ENCODE measurements around the gene MORN1. TPM values are rescaled to one million over a fixed set of nuclear protein-coding genes. Genes with fewer than 3 reads are reported as not detected.

MORN1 gene
- total RNA-seq, 1 experiment from 2014 or later = 47.8 TPM

DNA sequence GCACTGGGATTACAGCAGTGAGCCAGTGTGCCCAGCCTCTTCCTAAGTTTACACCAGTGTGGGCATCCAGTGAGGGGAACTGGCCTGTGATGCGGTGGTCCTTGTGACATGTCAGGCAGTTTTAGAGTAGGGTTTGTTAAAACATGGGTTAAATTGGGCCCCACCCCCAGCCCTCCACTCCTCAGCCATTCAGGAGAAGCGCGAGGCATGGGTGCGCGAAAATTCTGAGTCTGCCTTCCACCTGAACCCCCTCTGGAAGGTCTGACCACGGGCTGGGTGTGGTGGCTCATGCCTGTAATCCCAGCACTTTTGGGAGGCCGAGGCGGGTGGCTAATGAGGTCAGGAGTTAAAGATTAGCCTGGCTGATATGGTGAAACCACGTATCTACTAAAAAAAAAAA lies 111.5 kb downstream of the MORN1 start:
- no TSS peak for BruUV-seq (replicated peaks)
- peaks cover 38% of the 10 kb centered on the region for H4K20me1 ChIP-seq (ENCODE audit: insufficient read depth)
- no peak overlapping the region for H2AFZ ChIP-seq
- H3F3A ChIP-seq (ENCODE audit: insufficient read depth, low read depth) = 0 out of 2 replicates have a peak, but pooled peaks cover 7% of the 10 kb centered on the region
- H3K27me3 ChIP-seq (ENCODE audit: insufficient read depth, low read depth) = no peaks in the 10 kb centered on the region
- no peak for DNase-seq
- H3K4me2 ChIP-seq = no peak overlapping the region
- CTCF ChIA-PET = no interaction called here
- POLR2A ChIA-PET (ENCODE audit: unreplicated experiment) = no interaction called here
- H3K4me1 ChIP-seq (replicated peaks; ENCODE audit: insufficient read depth) = no peaks in the 10 kb centered on the region
- H3K9me3 ChIP-seq (ENCODE audit: insufficient read depth, low read depth) = no peaks in the 10 kb centered on the region
- no peaks in the 10 kb centered on the region for H3K36me3 ChIP-seq (ENCODE audit: low read depth)
- peaks cover 29% of the 10 kb centered on the region for H3K79me2 ChIP-seq (ENCODE audit: low read depth)
- intact Hi-C loops (cut with micrococcal nuclease; ENCODE audit: unreplicated experiment) = no loop called here
- H3K27ac ChIP-seq = no peak overlapping the region
- no peak for TF ChIP-seq EZH2 (IDR thresholded peaks at IDR 0.05; ENCODE audit: low read depth)
- TF ChIP-seq, protein P1, sequence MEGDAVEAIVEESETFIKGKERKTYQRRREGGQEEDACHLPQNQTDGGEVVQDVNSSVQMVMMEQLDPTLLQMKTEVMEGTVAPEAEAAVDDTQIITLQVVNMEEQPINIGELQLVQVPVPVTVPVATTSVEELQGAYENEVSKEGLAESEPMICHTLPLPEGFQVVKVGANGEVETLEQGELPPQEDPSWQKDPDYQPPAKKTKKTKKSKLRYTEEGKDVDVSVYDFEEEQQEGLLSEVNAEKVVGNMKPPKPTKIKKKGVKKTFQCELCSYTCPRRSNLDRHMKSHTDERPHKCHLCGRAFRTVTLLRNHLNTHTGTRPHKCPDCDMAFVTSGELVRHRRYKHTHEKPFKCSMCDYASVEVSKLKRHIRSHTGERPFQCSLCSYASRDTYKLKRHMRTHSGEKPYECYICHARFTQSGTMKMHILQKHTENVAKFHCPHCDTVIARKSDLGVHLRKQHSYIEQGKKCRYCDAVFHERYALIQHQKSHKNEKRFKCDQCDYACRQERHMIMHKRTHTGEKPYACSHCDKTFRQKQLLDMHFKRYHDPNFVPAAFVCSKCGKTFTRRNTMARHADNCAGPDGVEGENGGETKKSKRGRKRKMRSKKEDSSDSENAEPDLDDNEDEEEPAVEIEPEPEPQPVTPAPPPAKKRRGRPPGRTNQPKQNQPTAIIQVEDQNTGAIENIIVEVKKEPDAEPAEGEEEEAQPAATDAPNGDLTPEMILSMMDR (conservative IDR thresholded peaks at IDR 0.05) = no peak
- H3K9me2 ChIP-seq (ENCODE audit: insufficient read depth) = no peaks in the 10 kb centered on the region
- H3K4me3 ChIP-seq = no peak overlapping the region

DNA sequence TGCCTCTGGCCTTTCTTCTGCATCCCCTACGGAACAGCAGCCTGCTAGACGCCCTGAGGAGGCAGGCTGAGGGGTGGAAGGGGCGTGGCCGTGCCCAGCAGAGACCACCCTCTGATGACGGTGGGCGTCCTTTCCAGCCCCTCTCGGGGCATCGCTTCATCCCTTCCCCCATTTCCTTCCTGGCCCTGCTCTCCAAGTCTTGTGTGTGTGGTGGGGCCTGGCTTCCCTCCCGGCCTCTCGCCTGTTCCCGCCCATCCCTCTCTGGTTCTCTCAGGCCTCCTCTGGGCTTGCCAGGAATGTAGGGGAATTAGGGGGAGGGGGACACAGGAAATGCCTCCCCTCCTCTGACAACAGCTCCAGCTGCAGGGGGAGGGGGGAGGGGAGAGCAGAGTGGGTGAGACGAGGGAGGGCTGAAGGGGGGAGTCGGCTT lies 112.1 kb downstream of the MORN1 start:
- no peak for DNase-seq
- Histone ChIP-seq H3K4me2 (no peak overlapping the region), H3K9me2 (ENCODE audit: insufficient read depth) (no peaks in the 10 kb centered on the region), H3F3A (ENCODE audit: insufficient read depth, low read depth) (0 out of 2 replicates have a peak, but pooled peaks cover 7% of the 10 kb centered on the region), H3K4me3 (no peak overlapping the region), H3K27ac (no peak overlapping the region), H3K4me1 (replicated peaks; ENCODE audit: insufficient read depth) (no peaks in the 10 kb centered on the region), H3K79me2 (ENCODE audit: low read depth) (peaks cover 32% of the 10 kb centered on the region), H4K20me1 (ENCODE audit: insufficient read depth) (peaks cover 36% of the 10 kb centered on the region), H3K27me3 (ENCODE audit: insufficient read depth, low read depth) (no peaks in the 10 kb centered on the region), H3K36me3 (ENCODE audit: low read depth) (no peaks in the 10 kb centered on the region), H3K9me3 (ENCODE audit: insufficient read depth, low read depth) (no peaks in the 10 kb centered on the region), H2AFZ (no peak overlapping the region)
- no TSS peak for BruUV-seq (replicated peaks)
- CTCF ChIA-PET = no interaction called here
- POLR2A ChIA-PET (ENCODE audit: unreplicated experiment) = no interaction called here
- TF ChIP-seq EZH2 (IDR thresholded peaks at IDR 0.05; ENCODE audit: low read depth) = no peak
- TF ChIP-seq, protein P1 (conservative IDR thresholded peaks at IDR 0.05) = no peak
- intact Hi-C loops (cut with micrococcal nuclease; ENCODE audit: unreplicated experiment) = no loop called here

GRCh38 chr1:2278591-2279209 lies 112.7 kb downstream of the MORN1 start:
- Histone ChIP-seq H3K27ac (no peak overlapping the region), H3K9me3 (ENCODE audit: insufficient read depth, low read depth) (no peaks in the 10 kb centered on the region), H3K9me2 (ENCODE audit: insufficient read depth) (no peaks in the 10 kb centered on the region), H3F3A (ENCODE audit: insufficient read depth, low read depth) (0 out of 2 replicates have a peak, but pooled peaks cover 7% of the 10 kb centered on the region), H3K36me3 (ENCODE audit: low read depth) (no peaks in the 10 kb centered on the region), H3K27me3 (ENCODE audit: insufficient read depth, low read depth) (no peaks in the 10 kb centered on the region), H3K79me2 (ENCODE audit: low read depth) (peaks cover 36% of the 10 kb centered on the region), H4K20me1 (ENCODE audit: insufficient read depth) (peaks cover 36% of the 10 kb centered on the region), H3K4me3 (no peak overlapping the region), H3K4me2 (no peak overlapping the region), H2AFZ (no peak overlapping the region), H3K4me1 (replicated peaks; ENCODE audit: insufficient read depth) (no peaks in the 10 kb centered on the region)
- BruUV-seq (replicated peaks) = no TSS peak
- DNase-seq = no peak
- intact Hi-C loops (cut with micrococcal nuclease; ENCODE audit: unreplicated experiment) = no loop called here
- ChIA-PET CTCF (no interaction called here), POLR2A (ENCODE audit: unreplicated experiment) (no interaction called here)
- TF ChIP-seq EZH2 (IDR thresholded peaks at IDR 0.05; ENCODE audit: low read depth) = no peak
- TF ChIP-seq, protein P1 (conservative IDR thresholded peaks at IDR 0.05) = no peak
